Caco-2 (cell line): Measurements from ENCODE around the gene NTSR2. TPM values are rescaled to one million over a fixed set of nuclear protein-coding genes. Genes with fewer than 3 reads are reported as not detected.

Experiments used
- BruUV-seq: library from RNA; stranded (reverse); fragments of 400-500 nt; replicated peaks from 2 replicates; lab custom pipeline; 2021; lab: Mats Ljungman, UMichigan
- CTCF ChIA-PET: fragments of 300-600 bp; sonication (Branson Sonifier 250); formaldehyde crosslinking; loops from one replicate; lab custom pipeline; 2022; ENCODE audit warnings: antibody characterized with exemption; lab: Charles Lee
- POLR2A ChIA-PET: fragments of 300-600 bp; sonication (Branson Sonifier 250); formaldehyde crosslinking; loops from one replicate; lab custom pipeline; 2022; ENCODE audit warnings: antibody characterized with exemption; lab: Charles Lee
- DNase-seq, 2 experiments: peaks; one replicate each; pipeline versions ENCODE4 v3.0.0 to v3.0.0-alpha.2; 2020 to 2022
- H3K27me3 ChIP-seq: replicated peaks from 2 replicates; pipeline ENCODE4 v1.6.0; 2011; ENCODE audit warnings: low read length; ENCODE audit not compliant: control insufficient read depth, insufficient read depth
- H3K36me3 ChIP-seq: 2 replicates; pipeline ENCODE4 v1.5.1; 2011; ENCODE audit warnings: low read length; ENCODE audit not compliant: control insufficient read depth, insufficient read depth
- H3K4me1 ChIP-seq: fragments of 250-450 bp; sonication (Bioruptor Pico); 2 replicates; pipeline ENCODE4 v1.5.1; 2020; ENCODE audit warnings: mild to moderate bottlenecking
- H3K4me3 ChIP-seq: 2 replicates; pipeline ENCODE4 v1.5.1; 2011; ENCODE audit warnings: low read depth, mild to moderate bottlenecking, control low read depth, low read length
- H3K9me3 ChIP-seq: fragments of 250-450 bp; sonication (Bioruptor Pico); 2 replicates; pipeline ENCODE4 v1.5.1; 2020; ENCODE audit warnings: mild to moderate bottlenecking, moderate library complexity
- H3K27ac Mint-ChIP-seq: one replicate; pipeline ENCODE4 v1.8.0; 2022; ENCODE audit warnings: mixed read lengths; ENCODE audit not compliant: unreplicated experiment
- H3K27me3 Mint-ChIP-seq: one replicate; pipeline ENCODE4 v1.8.0; 2022; ENCODE audit warnings: mixed read lengths; ENCODE audit not compliant: insufficient read depth, unreplicated experiment
- H3K36me3 Mint-ChIP-seq: one replicate; pipeline ENCODE4 v1.8.0; 2022; ENCODE audit warnings: mild to moderate bottlenecking, mixed read lengths; ENCODE audit not compliant: insufficient read depth, unreplicated experiment
- H3K4me1 Mint-ChIP-seq: one replicate; pipeline ENCODE4 v1.8.0; 2022; ENCODE audit warnings: low read depth, mixed read lengths; ENCODE audit not compliant: unreplicated experiment
- H3K4me3 Mint-ChIP-seq: one replicate; pipeline ENCODE4 v1.8.0; 2022; ENCODE audit warnings: mild to moderate bottlenecking, moderate library complexity, mixed read lengths; ENCODE audit not compliant: unreplicated experiment
- H3K9me3 Mint-ChIP-seq: one replicate; pipeline ENCODE4 v1.8.0; 2022; ENCODE audit warnings: mixed read lengths; ENCODE audit not compliant: unreplicated experiment
- CTCF ChIP-seq, 2 experiments: fragments of 200-600 bp in 1 of 2; IDR thresholded peaks; 1 replicate in 1 of 2; 2 replicates in 1 of 2; pipeline versions ENCODE4 v1.5.1 to v1.8.0; 2011 to 2022; ENCODE audit warnings: antibody characterized with exemption in 1 of 2, control low read depth in 1 of 2, inconsistent platforms in 1 of 2, low read depth in 1 of 2, low read length in 1 of 2, mild to moderate bottlenecking in 1 of 2, moderate library complexity in 1 of 2; ENCODE audit not compliant: insufficient read depth in 1 of 2, severe bottlenecking in 1 of 2, unreplicated experiment in 1 of 2
- intact Hi-C: fragments of 100-400 bp; cut with micrococcal nuclease; formaldehyde crosslinking; loops from one replicate; pipeline ENCODE4 v1.10.0; 2022; ENCODE audit not compliant: unreplicated experiment
- total RNA-seq: library from RNA; stranded (reverse); gene quantifications from 2 replicates; pipeline ENCODE4 v1.2.3, GENCODE V29; 2022

The NTSR2 gene
- total RNA-seq, 1 experiment from 2014 or later = not detected

GRCh38 chr2:11613297-11613696 lies 56.7 kb downstream of the NTSR2 start:
- DNase-seq = no peak
- Mint-ChIP-seq H3K4me1 (no peaks in the 10 kb centered on the region), H3K4me3 (no peak overlapping the region), H3K27ac (no peak overlapping the region), H3K36me3 (peaks cover 6% of the 10 kb centered on the region), H3K9me3 (no peaks in the 10 kb centered on the region), H3K27me3 (peaks cover 3% of the 10 kb centered on the region)
- BruUV-seq = no TSS peak
- Histone ChIP-seq H3K4me3 (no peak overlapping the region), H3K4me1 (no peaks in the 10 kb centered on the region), H3K9me3 (no peaks in the 10 kb centered on the region), H3K36me3 (no peaks in the 10 kb centered on the region), H3K27me3 (no peaks in the 10 kb centered on the region)
- TF ChIP-seq CTCF (IDR thresholded peaks at IDR 0.05; ENCODE audit: insufficient read depth in 1 of 2, low read depth in 1 of 2, low read length in 1 of 2, severe bottlenecking in 1 of 2, unreplicated experiment in 1 of 2) = no peak
- ChIA-PET POLR2A (no interaction called here), CTCF (no interaction called here)
- intact Hi-C loops = no loop called here

GRCh38 chr2:11612553-11613215 lies 57.3 kb downstream of the NTSR2 start:
- Mint-ChIP-seq H3K4me1 (no peaks in the 10 kb centered on the region), H3K9me3 (no peaks in the 10 kb centered on the region), H3K27me3 (peaks cover 3% of the 10 kb centered on the region), H3K36me3 (peaks cover 6% of the 10 kb centered on the region), H3K4me3 (no peak overlapping the region), H3K27ac (no peak overlapping the region)
- ChIA-PET CTCF (no interaction called here), POLR2A (no interaction called here)
- intact Hi-C loops = no loop called here
- BruUV-seq = no TSS peak
- H3K27me3 ChIP-seq = no peaks in the 10 kb centered on the region
- no peaks in the 10 kb centered on the region for H3K36me3 ChIP-seq
- H3K4me3 ChIP-seq = no peak overlapping the region
- no peaks in the 10 kb centered on the region for H3K4me1 ChIP-seq
- no peaks in the 10 kb centered on the region for H3K9me3 ChIP-seq
- DNase-seq = no peak
- no peak for TF ChIP-seq CTCF (IDR thresholded peaks at IDR 0.05; ENCODE audit: insufficient read depth in 1 of 2, low read depth in 1 of 2, low read length in 1 of 2, severe bottlenecking in 1 of 2, unreplicated experiment in 1 of 2)

GRCh38 chr2:11611251-11611650 lies 58.7 kb downstream of the NTSR2 start:
- H3K36me3 ChIP-seq = no peaks in the 10 kb centered on the region
- no peak for DNase-seq
- BruUV-seq = no TSS peak
- ChIA-PET POLR2A (no interaction called here), CTCF (no interaction called here)
- peaks cover 6% of the 10 kb centered on the region for H3K36me3 Mint-ChIP-seq
- H3K4me3 Mint-ChIP-seq = no peak overlapping the region
- no peaks in the 10 kb centered on the region for H3K9me3 ChIP-seq
- H3K4me3 ChIP-seq = no peak overlapping the region
- H3K27me3 ChIP-seq = no peaks in the 10 kb centered on the region
- no peaks in the 10 kb centered on the region for H3K4me1 ChIP-seq
- no peaks in the 10 kb centered on the region for H3K9me3 Mint-ChIP-seq
- no peaks in the 10 kb centered on the region for H3K4me1 Mint-ChIP-seq
- intact Hi-C loops = no loop called here
- peaks cover 2% of the 10 kb centered on the region for H3K27me3 Mint-ChIP-seq
- TF ChIP-seq CTCF (IDR thresholded peaks at IDR 0.05; ENCODE audit: insufficient read depth in 1 of 2, low read depth in 1 of 2, low read length in 1 of 2, severe bottlenecking in 1 of 2, unreplicated experiment in 1 of 2) = no peak
- H3K27ac Mint-ChIP-seq = no peak overlapping the region
